ENCODE results near the gene NUTM1. TPM values are rescaled to one million over a fixed set of nuclear protein-coding genes. Genes with fewer than 3 reads are reported as not detected.
"Not testable (repeated sequence)": the region's sequence is repeated elsewhere in the genome, so short reads cannot be mapped to it uniquely, and the experiment has no call there.

The NUTM1 gene
- total RNA-seq, 1 donor, result not detected

GRCh38 chr15:34370643-34371042, 27.5 kb downstream of the NUTM1 start:
- H3K4me3 ChIP-seq (ENCODE audit: low read depth, low read length), result no peak overlapping the region
- TF ChIP-seq CTCF (IDR thresholded peaks at IDR 0.05; ENCODE audit: insufficient read depth, low read depth, low read length), result no peak
- DNase-seq (ENCODE audit: low read depth), result no peak

GRCh38 chr15:34373951-34374350, 30.8 kb downstream of the NUTM1 start:
- no peak overlapping the region for H3K4me3 ChIP-seq (ENCODE audit: low read depth, low read length)
- no peak for TF ChIP-seq CTCF (IDR thresholded peaks at IDR 0.05; ENCODE audit: insufficient read depth, low read depth, low read length)
- no peak for DNase-seq (ENCODE audit: low read depth)

- no peak for DNase-seq (ENCODE audit: low read depth)
Measured at GRCh38 chr15:34374816-34375215, 31.7 kb downstream of the NUTM1 start.

GRCh38 chr15:34375541-34375940, 32.4 kb downstream of the NUTM1 start:
- not testable (repeated sequence) for DNase-seq (ENCODE audit: low read depth); H3K4me3 ChIP-seq (ENCODE audit: low read depth, low read length)

More at GRCh38 chr15:34374816-34375215, 31.7 kb downstream of the NUTM1 start:
- no peak for TF ChIP-seq CTCF (IDR thresholded peaks at IDR 0.05; ENCODE audit: insufficient read depth, low read depth, low read length)
- H3K4me3 ChIP-seq (ENCODE audit: low read depth, low read length), result no peak overlapping the region

- TF ChIP-seq CTCF (IDR thresholded peaks at IDR 0.05; ENCODE audit: insufficient read depth, low read depth, low read length), result no peak
- DNase-seq (ENCODE audit: low read depth), result no peak
- no peak overlapping the region for H3K4me3 ChIP-seq (ENCODE audit: low read depth, low read length)
Measured at GRCh38 chr15:34376856-34377255, 33.7 kb downstream of the NUTM1 start.

GRCh38 chr15:34380491-34380890, 37.4 kb downstream of the NUTM1 start:
- H3K4me3 ChIP-seq (ENCODE audit: low read depth, low read length), result not testable (repeated sequence)

GRCh38 chr15:34381829-34382521, 38.9 kb downstream of the NUTM1 start:
- H3K4me3 ChIP-seq (ENCODE audit: low read depth, low read length); DNase-seq (ENCODE audit: low read depth): not testable (repeated sequence)

More at GRCh38 chr15:34380491-34380890, 37.4 kb downstream of the NUTM1 start:
- DNase-seq (ENCODE audit: low read depth), result not testable (repeated sequence)

- not testable (repeated sequence) for H3K4me3 ChIP-seq (ENCODE audit: low read depth, low read length); DNase-seq (ENCODE audit: low read depth)
Measured at GRCh38 chr15:34389594-34390086, 46.5 kb downstream of the NUTM1 start.

GRCh38 chr15:34392981-34393380, 49.9 kb downstream of the NUTM1 start:
- H3K4me3 ChIP-seq (ENCODE audit: low read depth, low read length); DNase-seq (ENCODE audit: low read depth): not testable (repeated sequence)

- not testable (repeated sequence) for H3K4me3 ChIP-seq (ENCODE audit: low read depth, low read length); DNase-seq (ENCODE audit: low read depth)
Measured at GRCh38 chr15:34397637-34398259, 54.6 kb downstream of the NUTM1 start.

- not testable (repeated sequence) for H3K4me3 ChIP-seq (ENCODE audit: low read depth, low read length); DNase-seq (ENCODE audit: low read depth)
Measured at GRCh38 chr15:34403160-34403598, 60.1 kb downstream of the NUTM1 start.

- not testable (repeated sequence) for DNase-seq (ENCODE audit: low read depth); H3K4me3 ChIP-seq (ENCODE audit: low read depth, low read length)
Measured at GRCh38 chr15:34403899-34404298, 60.8 kb downstream of the NUTM1 start.

Measured in fibroblast of villous mesenchyme (primary cell).